Heart left ventricle (tissue), 16 donors: ENCODE measurements around the gene SUSD1. TPM values are rescaled to one million over a fixed set of nuclear protein-coding genes. Genes with fewer than 3 reads are reported as not detected.

Source experiments
- ATAC-seq, 4 donors: fragments of 200-7000 bp; cut with Tn5 transposase; one replicate each; pipeline ENCODE4 v1.9.1; 2020 to 2022; ENCODE audit warnings: moderate library complexity in 4 of 4, mild to moderate bottlenecking in 3 of 4, moderate number of reproducible peaks in 1 of 4
- DNase-seq, 5 donors: peaks; one replicate each; pipeline ENCODE4 v3.0.0-alpha.2; 2020
- H3K27ac ChIP-seq, 12 donors: fragments of 200-600 bp; sonication (generic) in 4 of 12; one replicate each; pipeline versions ENCODE4 v1.5.0 to v1.8.0; 2016 to 2022; ENCODE audit warnings: mild to moderate bottlenecking in 2 of 12
- H3K27me3 ChIP-seq, 9 donors: fragments of 200-600 bp; sonication (generic) in 2 of 9; one replicate each; pipeline versions ENCODE4 v1.5.1 to v1.8.0; 2016 to 2022; ENCODE audit warnings: mild to moderate bottlenecking in 3 of 9
- H3K36me3 ChIP-seq, 9 donors: fragments of 200-600 bp; sonication (generic) in 2 of 9; one replicate each; pipeline versions ENCODE4 v1.5.0 to v1.8.0; 2018 to 2022; ENCODE audit warnings: mild to moderate bottlenecking in 2 of 9
- H3K4me1 ChIP-seq, 12 donors: fragments of 200-600 bp; sonication (generic) in 4 of 12; one replicate each; pipeline versions ENCODE4 v1.5.0 to v1.8.0; 2016 to 2022; ENCODE audit warnings: mild to moderate bottlenecking in 3 of 12
- H3K4me3 ChIP-seq, 12 donors: fragments of 200-600 bp; sonication (generic) in 4 of 12; one replicate each; pipeline versions ENCODE4 v1.5.0 to v1.8.0; 2017 to 2022; ENCODE audit warnings: mild to moderate bottlenecking in 9 of 12, moderate library complexity in 4 of 12
- H3K9me3 ChIP-seq, 12 donors: fragments of 200-600 bp; sonication (generic) in 4 of 12; one replicate each; pipeline versions ENCODE4 v1.5.0 to v1.8.0; 2016 to 2022; ENCODE audit warnings: mild to moderate bottlenecking in 1 of 12
- CTCF ChIP-seq, 12 donors: fragments of 200-600 bp; sonication (generic) in 4 of 12; IDR thresholded peaks; one replicate each; pipeline versions ENCODE4 v1.5.0 to v1.8.0; 2018 to 2022; ENCODE audit warnings: antibody characterized with exemption in 12 of 12, mild to moderate bottlenecking in 5 of 12
- POLR2A ChIP-seq, 2 donors: fragments of 450-650 bp; IDR thresholded peaks; one replicate each; pipeline ENCODE4 v1.6.1; 2017; ENCODE audit warnings: antibody characterized with exemption in 2 of 2, mild to moderate bottlenecking in 2 of 2, moderate library complexity in 2 of 2
- WGBS, 4 donors: extraction: QIAGEN DNeasy Blood & Tissue Kit in 2 of 4; methylation state at CpG; one replicate each; pipeline versions ENCODE4 v1.1.5 to v1.1.7; 2013 to 2018; 5-methylcytosine and 5-hydroxymethylcytosine counted together
- intact Hi-C, 10 donors: fragments of 100-400 bp; cut with DNase I; formaldehyde crosslinking; loops; one replicate each; pipeline versions ENCODE4 v1.11.1 to v1.14.2; 2022
- polyA plus RNA-seq, 2 donors: library from polyadenylated mRNA; stranded (reverse); fragments of 200-250 nt; gene quantifications; one replicate each; pipeline ENCODE4 v1.2.3, GENCODE V29; 2013
- total RNA-seq, 9 donors: library from RNA; depleted of rRNA in 2 of 9; stranded (reverse); fragments of >200 nt in 2 of 9; fragmentation: NEBNext Ultra II Directional in 3 of 9; extraction: Animal tissue kit (Norgen Biotek cat#: 25700) in 3 of 9; gene quantifications; one replicate each; pipeline versions ENCODE4 v1.1.0 to v1.2.4, GENCODE V29; 2016 to 2023
- donor health status: ischemic (EF 13 %, LVEDD 7.1; RV severe dilation, severe dysfunction).
- donor health status: healthy with polysubstance abuse.
- donor health status: DM: no; HTN: yes; CAD: no.
- donor health status: DM: no; HTN: no; CAD: no.
- donor health status: ischemic (EF 25% LVEDD 6.9; RV normal size, moderate dysfunction).
- donor health status: ischemic (EF 25% LVEDD 5.7; RV mildly dilated, moderate dysfunction).
- donor health status: healthy.
- donor health status: DM: yes; HTN: yes; CAD: no.
- donor health status: ischemic (EF 35%, LVEDD 5.7; RV mildly dilated, moderate dysfunction).
- donor health status: nonischemic (EF 11% LVEDD 7.7; RV severe dilation, severe dysfunction).
- donor health status: DM: yes; HTN: yes; CAD: no.
- donor health status: PGD.
- donor health status: ischemic (EF 29% LVEDD 5.4; RV normal size, mild dysfunction).
- donor health status: nonischemic (EF 23%, LVEDD 6.1; RV moderate dilation, normal function).

The SUSD1 gene
- total and polyA plus RNA-seq, 11 donors = 1.0 to 22.7 (median 6.0) TPM

- no peaks in the 10 kb centered on the region for H3K27me3 ChIP-seq
- no peak overlapping the region for H3K4me3 ChIP-seq
- H3K9me3 ChIP-seq = no peaks in the 10 kb centered on the region
- no peak for TF ChIP-seq CTCF (IDR thresholded peaks at IDR 0.05)
- no peak for TF ChIP-seq POLR2A (IDR thresholded peaks at IDR 0.05)
- intact Hi-C loops = loop anchor here in 1 of 10 donors (10.0 kb wide), 1 partner anchor 127 kb away; the partner anchor contains the start of gene UGCG
- H3K4me1 ChIP-seq = peaks cover 0 to 14% (median 2%) of the 10 kb centered on the region in 12 donors
- no peaks in the 10 kb centered on the region for H3K36me3 ChIP-seq
- no peak for ATAC-seq
- no peak for DNase-seq
- WGBS, 4 donors = 87 to 98% (median 93%) methylated on average over 2 of the region's 2 CpGs
- H3K27ac ChIP-seq = peak overlapping the region in 2 of 12 donors; percentile 1 to 2
Observed at GRCh38 chr9:112021742-112022141, 153.4 kb downstream of the SUSD1 start.

GRCh38 chr9:112020680-112021596, 154.2 kb downstream of the SUSD1 start:
- Histone ChIP-seq H3K9me3 (no peaks in the 10 kb centered on the region), H3K4me1 (peaks cover 0 to 14% (median 2%) of the 10 kb centered on the region in 12 donors), H3K4me3 (no peak overlapping the region), H3K27me3 (no peaks in the 10 kb centered on the region), H3K27ac (no peak overlapping the region), H3K36me3 (no peaks in the 10 kb centered on the region)
- intact Hi-C loops = loop anchor here in 1 of 10 donors (10.0 kb wide), 1 partner anchor 126 kb away; the partner anchor contains the start of gene UGCG
- WGBS, 4 donors = 87 to 90% (median 90%) methylated on average over 12 of the region's 12 CpGs
- no peak for ATAC-seq
- TF ChIP-seq POLR2A (IDR thresholded peaks at IDR 0.05) (no peak), CTCF (IDR thresholded peaks at IDR 0.05) (no peak)
- DNase-seq = no peak

GRCh38 chr9:112017878-112018277, 157.2 kb downstream of the SUSD1 start:
- no peak for DNase-seq
- Histone ChIP-seq H3K4me3 (no peak overlapping the region), H3K27me3 (no peaks in the 10 kb centered on the region), H3K27ac (no peak overlapping the region), H3K4me1 (peaks cover 0 to 26% (median 5%) of the 10 kb centered on the region in 12 donors), H3K36me3 (no peaks in the 10 kb centered on the region), H3K9me3 (no peaks in the 10 kb centered on the region)
- WGBS, 4 donors = 92 to 96% (median 95%) methylated on average over 5 of the region's 5 CpGs
- ATAC-seq = no peak
- intact Hi-C loops = no loop called here
- TF ChIP-seq POLR2A (IDR thresholded peaks at IDR 0.05) (no peak), CTCF (IDR thresholded peaks at IDR 0.05) (no peak)

- WGBS, 4 donors = 46 to 78% (median 60%) methylated on average over 2 of the region's 2 CpGs
- H3K4me3 ChIP-seq = no peak overlapping the region
- H3K4me1 ChIP-seq = peaks cover 0 to 30% (median 15%) of the 10 kb centered on the region in 12 donors
- no peak overlapping the region for H3K27ac ChIP-seq
- intact Hi-C loops = no loop called here
- no peaks in the 10 kb centered on the region for H3K36me3 ChIP-seq
- no peak for TF ChIP-seq POLR2A (IDR thresholded peaks at IDR 0.05)
- TF ChIP-seq CTCF (IDR thresholded peaks at IDR 0.05) = no peak
- no peaks in the 10 kb centered on the region for H3K9me3 ChIP-seq
- DNase-seq = no peak
- H3K27me3 ChIP-seq = no peaks in the 10 kb centered on the region
- ATAC-seq = no peak
Observed at GRCh38 chr9:112015736-112016135, 159.4 kb downstream of the SUSD1 start.
